SK-N-SH treated with all-trans-retinoic acid at 6 μM for 48 hours (cell line): ENCODE data around the gene AP2B1.
"Not testable (repeated sequence)": the region's sequence is repeated elsewhere in the genome, so short reads cannot be mapped to it uniquely, and the experiment has no call there.

Experiments used
- CSDC2 ChIP-seq: fragments of 250-450 bp; sonication (Bioruptor Pico); IDR thresholded peaks from 2 replicates; pipeline ENCODE4 v1.5.0; 2020; ENCODE audit warnings: mild to moderate bottlenecking, moderate library complexity
- RARB ChIP-seq: fragments of 250-450 bp; sonication (Bioruptor Pico); IDR thresholded peaks from 2 replicates; pipeline ENCODE4 v1.8.0; 2021; ENCODE audit warnings: mild to moderate bottlenecking, moderate library complexity
- SNAI2 ChIP-seq: fragments of 250-450 bp; sonication (Bioruptor Pico); IDR thresholded peaks from 2 replicates; pipeline ENCODE4 v1.5.0; 2020; ENCODE audit warnings: mild to moderate bottlenecking, moderate library complexity
- TOX ChIP-seq: fragments of 250-450 bp; sonication (Bioruptor Pico); IDR thresholded peaks from 2 replicates; pipeline ENCODE4 v1.8.0; 2021; ENCODE audit warnings: mild to moderate bottlenecking, moderate library complexity, borderline replicate concordance
- TF ChIP-seq, protein P1 (sequence below): fragments of 250-450 bp; sonication (Bioruptor Pico); IDR thresholded peaks from 2 replicates; pipeline ENCODE4 v1.5.1; 2020; ENCODE audit warnings: low read depth, mild to moderate bottlenecking, moderate library complexity
- TF ChIP-seq, protein P2 (sequence below): fragments of 250-450 bp; sonication (Bioruptor Pico); IDR thresholded peaks from 2 replicates; pipeline ENCODE4 v1.8.0; 2020; ENCODE audit warnings: mild to moderate bottlenecking, moderate library complexity, borderline replicate concordance
- TF ChIP-seq, protein P3 (sequence below): fragments of 250-450 bp; sonication (Bioruptor Pico); IDR thresholded peaks from 2 replicates; pipeline ENCODE4 v1.5.0; 2020; ENCODE audit warnings: mild to moderate bottlenecking, moderate library complexity
- TF ChIP-seq, protein P4 (sequence below): fragments of 250-450 bp; sonication (Bioruptor Pico); IDR thresholded peaks from 2 replicates; pipeline ENCODE4 v1.8.0; 2021; ENCODE audit warnings: low read depth, mild to moderate bottlenecking, moderate library complexity, borderline replicate concordance

DNA sequence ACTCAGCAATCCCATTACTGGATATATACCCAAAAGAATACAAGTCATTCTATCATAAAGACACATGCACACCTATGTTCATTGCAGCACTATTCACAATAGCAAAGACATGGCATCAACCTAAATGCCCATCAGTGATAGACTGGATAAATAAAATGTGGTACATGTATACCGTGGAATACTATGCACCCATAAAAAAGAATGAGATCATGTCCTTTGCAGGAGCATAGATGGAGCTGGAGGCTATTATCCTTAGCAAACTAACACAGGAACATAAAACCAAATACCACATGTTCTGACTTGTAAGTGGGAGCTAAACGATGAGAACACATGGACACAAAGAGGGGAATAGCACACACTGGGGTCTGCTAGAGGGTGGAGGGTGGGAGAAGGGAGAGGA lies 116.2 kb downstream of the AP2B1 start:
- TF ChIP-seq, protein P1, sequence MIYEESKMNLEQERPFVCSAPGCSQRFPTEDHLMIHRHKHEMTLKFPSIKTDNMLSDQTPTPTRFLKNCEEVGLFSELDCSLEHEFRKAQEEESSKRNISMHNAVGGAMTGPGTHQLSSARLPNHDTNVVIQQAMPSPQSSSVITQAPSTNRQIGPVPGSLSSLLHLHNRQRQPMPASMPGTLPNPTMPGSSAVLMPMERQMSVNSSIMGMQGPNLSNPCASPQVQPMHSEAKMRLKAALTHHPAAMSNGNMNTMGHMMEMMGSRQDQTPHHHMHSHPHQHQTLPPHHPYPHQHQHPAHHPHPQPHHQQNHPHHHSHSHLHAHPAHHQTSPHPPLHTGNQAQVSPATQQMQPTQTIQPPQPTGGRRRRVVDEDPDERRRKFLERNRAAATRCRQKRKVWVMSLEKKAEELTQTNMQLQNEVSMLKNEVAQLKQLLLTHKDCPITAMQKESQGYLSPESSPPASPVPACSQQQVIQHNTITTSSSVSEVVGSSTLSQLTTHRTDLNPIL (CRISPR knock-in tag), result not testable (repeated sequence)
- not testable (repeated sequence) for TF ChIP-seq SNAI2 (CRISPR knock-in tag); RARB (CRISPR knock-in tag); CSDC2 (CRISPR knock-in tag); TOX
- TF ChIP-seq, protein P2, sequence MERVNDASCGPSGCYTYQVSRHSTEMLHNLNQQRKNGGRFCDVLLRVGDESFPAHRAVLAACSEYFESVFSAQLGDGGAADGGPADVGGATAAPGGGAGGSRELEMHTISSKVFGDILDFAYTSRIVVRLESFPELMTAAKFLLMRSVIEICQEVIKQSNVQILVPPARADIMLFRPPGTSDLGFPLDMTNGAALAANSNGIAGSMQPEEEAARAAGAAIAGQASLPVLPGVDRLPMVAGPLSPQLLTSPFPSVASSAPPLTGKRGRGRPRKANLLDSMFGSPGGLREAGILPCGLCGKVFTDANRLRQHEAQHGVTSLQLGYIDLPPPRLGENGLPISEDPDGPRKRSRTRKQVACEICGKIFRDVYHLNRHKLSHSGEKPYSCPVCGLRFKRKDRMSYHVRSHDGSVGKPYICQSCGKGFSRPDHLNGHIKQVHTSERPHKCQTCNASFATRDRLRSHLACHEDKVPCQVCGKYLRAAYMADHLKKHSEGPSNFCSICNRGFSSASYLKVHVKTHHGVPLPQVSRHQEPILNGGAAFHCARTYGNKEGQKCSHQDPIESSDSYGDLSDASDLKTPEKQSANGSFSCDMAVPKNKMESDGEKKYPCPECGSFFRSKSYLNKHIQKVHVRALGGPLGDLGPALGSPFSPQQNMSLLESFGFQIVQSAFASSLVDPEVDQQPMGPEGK (CRISPR knock-in tag), result not testable (repeated sequence)
- TF ChIP-seq, protein P3, sequence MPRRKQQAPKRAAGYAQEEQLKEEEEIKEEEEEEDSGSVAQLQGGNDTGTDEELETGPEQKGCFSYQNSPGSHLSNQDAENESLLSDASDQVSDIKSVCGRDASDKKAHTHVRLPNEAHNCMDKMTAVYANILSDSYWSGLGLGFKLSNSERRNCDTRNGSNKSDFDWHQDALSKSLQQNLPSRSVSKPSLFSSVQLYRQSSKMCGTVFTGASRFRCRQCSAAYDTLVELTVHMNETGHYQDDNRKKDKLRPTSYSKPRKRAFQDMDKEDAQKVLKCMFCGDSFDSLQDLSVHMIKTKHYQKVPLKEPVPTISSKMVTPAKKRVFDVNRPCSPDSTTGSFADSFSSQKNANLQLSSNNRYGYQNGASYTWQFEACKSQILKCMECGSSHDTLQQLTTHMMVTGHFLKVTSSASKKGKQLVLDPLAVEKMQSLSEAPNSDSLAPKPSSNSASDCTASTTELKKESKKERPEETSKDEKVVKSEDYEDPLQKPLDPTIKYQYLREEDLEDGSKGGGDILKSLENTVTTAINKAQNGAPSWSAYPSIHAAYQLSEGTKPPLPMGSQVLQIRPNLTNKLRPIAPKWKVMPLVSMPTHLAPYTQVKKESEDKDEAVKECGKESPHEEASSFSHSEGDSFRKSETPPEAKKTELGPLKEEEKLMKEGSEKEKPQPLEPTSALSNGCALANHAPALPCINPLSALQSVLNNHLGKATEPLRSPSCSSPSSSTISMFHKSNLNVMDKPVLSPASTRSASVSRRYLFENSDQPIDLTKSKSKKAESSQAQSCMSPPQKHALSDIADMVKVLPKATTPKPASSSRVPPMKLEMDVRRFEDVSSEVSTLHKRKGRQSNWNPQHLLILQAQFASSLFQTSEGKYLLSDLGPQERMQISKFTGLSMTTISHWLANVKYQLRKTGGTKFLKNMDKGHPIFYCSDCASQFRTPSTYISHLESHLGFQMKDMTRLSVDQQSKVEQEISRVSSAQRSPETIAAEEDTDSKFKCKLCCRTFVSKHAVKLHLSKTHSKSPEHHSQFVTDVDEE (CRISPR knock-in tag), result not testable (repeated sequence)
- TF ChIP-seq, protein P4, sequence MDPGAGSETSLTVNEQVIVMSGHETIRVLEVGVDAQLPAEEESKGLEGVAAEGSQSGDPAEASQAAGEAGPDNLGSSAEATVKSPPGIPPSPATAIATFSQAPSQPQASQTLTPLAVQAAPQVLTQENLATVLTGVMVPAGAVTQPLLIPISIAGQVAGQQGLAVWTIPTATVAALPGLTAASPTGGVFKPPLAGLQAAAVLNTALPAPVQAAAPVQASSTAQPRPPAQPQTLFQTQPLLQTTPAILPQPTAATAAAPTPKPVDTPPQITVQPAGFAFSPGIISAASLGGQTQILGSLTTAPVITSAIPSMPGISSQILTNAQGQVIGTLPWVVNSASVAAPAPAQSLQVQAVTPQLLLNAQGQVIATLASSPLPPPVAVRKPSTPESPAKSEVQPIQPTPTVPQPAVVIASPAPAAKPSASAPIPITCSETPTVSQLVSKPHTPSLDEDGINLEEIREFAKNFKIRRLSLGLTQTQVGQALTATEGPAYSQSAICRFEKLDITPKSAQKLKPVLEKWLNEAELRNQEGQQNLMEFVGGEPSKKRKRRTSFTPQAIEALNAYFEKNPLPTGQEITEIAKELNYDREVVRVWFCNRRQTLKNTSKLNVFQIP (CRISPR knock-in tag), result not testable (repeated sequence)
